RWPE2 (cell line): ENCODE measurements around the gene SMPDL3A.

ENCODE experiments used
- ATAC-seq: fragments of 200-7000 bp; cut with Tn5 transposase; 3 replicates; pipeline ENCODE4 v1.9.1; 2021; ENCODE audit warnings: low read depth
- DNase-seq: peaks from one replicate; pipeline ENCODE4 v3.0.0-alpha.2; 2020; ENCODE audit warnings: low spot score
- H3K27ac ChIP-seq: fragments of 450-650 bp; 2 replicates; pipeline ENCODE4 v1.5.1; 2017; ENCODE audit warnings: mild to moderate bottlenecking; ENCODE audit not compliant: poor library complexity, severe bottlenecking
- H3K27me3 ChIP-seq: fragments of 250-450 bp; sonication (Bioruptor Pico); 2 replicates; pipeline ENCODE4 v1.5.1; 2021; ENCODE audit warnings: mild to moderate bottlenecking, moderate library complexity; ENCODE audit not compliant: insufficient read depth, poor library complexity, severe bottlenecking
- H3K36me3 ChIP-seq: fragments of 250-450 bp; sonication (Bioruptor Pico); 2 replicates; pipeline ENCODE4 v1.5.1; 2020; ENCODE audit warnings: low read depth, mild to moderate bottlenecking, moderate library complexity
- H3K4me1 ChIP-seq: fragments of 250-450 bp; sonication (Bioruptor Pico); 2 replicates; pipeline ENCODE4 v1.5.1; 2021; ENCODE audit warnings: mild to moderate bottlenecking, moderate library complexity; ENCODE audit not compliant: insufficient read depth, poor library complexity, severe bottlenecking
- H3K4me3 ChIP-seq: fragments of 250-450 bp; sonication (Bioruptor Pico); 2 replicates; pipeline ENCODE4 v1.5.1; 2021; ENCODE audit warnings: mild to moderate bottlenecking, moderate library complexity; ENCODE audit not compliant: severe bottlenecking
- H3K9me3 ChIP-seq: fragments of 250-450 bp; sonication (Bioruptor Pico); 2 replicates; pipeline ENCODE4 v1.5.1; 2021; ENCODE audit warnings: mild to moderate bottlenecking, moderate library complexity; ENCODE audit not compliant: severe bottlenecking
- TF ChIP-seq, protein P1 (sequence below): fragments of 450-650 bp; IDR thresholded peaks from one replicate; pipeline ENCODE4 v1.5.1; 2017; ENCODE audit warnings: mild to moderate bottlenecking, moderate library complexity; ENCODE audit not compliant: poor library complexity, severe bottlenecking

The SMPDL3A gene

DNA sequence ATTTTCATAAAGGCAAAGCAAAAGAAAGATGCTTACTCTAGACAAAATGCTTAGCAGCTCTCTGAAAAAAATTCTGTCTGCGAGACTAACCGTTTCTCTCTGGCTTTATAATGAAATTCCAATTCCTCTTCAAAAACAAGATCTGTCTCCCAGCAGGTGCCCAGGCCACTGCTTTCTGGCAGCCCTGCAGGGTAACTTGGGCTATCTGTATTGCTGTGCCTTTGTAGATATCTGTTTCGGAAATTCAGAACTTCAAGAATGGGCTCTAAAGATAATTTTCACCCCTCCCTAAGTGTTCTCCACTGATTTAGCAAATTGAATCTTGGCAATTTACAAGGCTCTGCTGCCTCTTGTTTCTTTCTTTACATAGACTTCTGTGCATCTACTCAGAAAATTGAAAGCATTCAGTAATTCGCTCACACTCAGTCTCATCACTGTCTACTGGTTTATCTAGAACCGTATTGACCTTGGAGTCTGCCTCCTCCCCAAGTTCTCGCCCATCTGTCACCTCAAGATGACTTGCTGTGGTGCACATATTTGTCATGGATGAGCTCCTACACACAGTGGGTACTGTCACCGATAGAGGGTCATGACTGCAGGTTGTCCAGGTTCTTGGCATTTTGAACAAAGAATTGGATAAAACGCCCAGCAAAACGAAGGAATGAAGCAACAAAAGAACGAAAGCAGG is 35.9 kb upstream of the SMPDL3A start:
- TF ChIP-seq, protein P1, sequence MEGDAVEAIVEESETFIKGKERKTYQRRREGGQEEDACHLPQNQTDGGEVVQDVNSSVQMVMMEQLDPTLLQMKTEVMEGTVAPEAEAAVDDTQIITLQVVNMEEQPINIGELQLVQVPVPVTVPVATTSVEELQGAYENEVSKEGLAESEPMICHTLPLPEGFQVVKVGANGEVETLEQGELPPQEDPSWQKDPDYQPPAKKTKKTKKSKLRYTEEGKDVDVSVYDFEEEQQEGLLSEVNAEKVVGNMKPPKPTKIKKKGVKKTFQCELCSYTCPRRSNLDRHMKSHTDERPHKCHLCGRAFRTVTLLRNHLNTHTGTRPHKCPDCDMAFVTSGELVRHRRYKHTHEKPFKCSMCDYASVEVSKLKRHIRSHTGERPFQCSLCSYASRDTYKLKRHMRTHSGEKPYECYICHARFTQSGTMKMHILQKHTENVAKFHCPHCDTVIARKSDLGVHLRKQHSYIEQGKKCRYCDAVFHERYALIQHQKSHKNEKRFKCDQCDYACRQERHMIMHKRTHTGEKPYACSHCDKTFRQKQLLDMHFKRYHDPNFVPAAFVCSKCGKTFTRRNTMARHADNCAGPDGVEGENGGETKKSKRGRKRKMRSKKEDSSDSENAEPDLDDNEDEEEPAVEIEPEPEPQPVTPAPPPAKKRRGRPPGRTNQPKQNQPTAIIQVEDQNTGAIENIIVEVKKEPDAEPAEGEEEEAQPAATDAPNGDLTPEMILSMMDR: no peak
- Histone ChIP-seq H3K9me3 (no peaks in the 10 kb centered on the region), H3K36me3 (no peaks in the 10 kb centered on the region), H3K27me3 (no peaks in the 10 kb centered on the region), H3K4me1 (no peaks in the 10 kb centered on the region), H3K4me3 (no peak overlapping the region), H3K27ac (no peak overlapping the region)
- no peak for DNase-seq
- no peak for ATAC-seq

DNA sequence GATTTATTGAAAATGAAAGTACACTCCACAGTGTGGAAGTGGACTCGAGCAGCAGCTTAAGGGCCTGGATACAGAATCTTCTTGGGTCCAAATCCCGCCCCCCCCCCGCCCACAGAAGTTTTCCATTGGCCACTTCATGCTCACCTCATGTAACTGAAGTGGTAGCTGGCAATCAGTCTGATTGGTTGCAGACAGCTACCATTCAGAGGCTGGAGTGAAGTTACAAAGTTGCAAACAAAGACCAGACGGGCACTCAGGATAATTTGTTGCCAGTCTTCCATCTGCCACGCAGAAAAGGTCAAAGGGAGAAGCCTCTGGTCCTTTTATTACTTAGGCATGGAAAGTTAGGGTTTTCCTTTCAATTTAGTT is 35.4 kb upstream of the SMPDL3A start:
- DNase-seq (no peak), ATAC-seq (no peak)
- Histone ChIP-seq H3K27ac (no peak overlapping the region), H3K27me3 (no peaks in the 10 kb centered on the region), H3K9me3 (no peaks in the 10 kb centered on the region), H3K4me1 (no peaks in the 10 kb centered on the region), H3K36me3 (no peaks in the 10 kb centered on the region), H3K4me3 (no peak overlapping the region)
- TF ChIP-seq, protein P1: no peak

DNA sequence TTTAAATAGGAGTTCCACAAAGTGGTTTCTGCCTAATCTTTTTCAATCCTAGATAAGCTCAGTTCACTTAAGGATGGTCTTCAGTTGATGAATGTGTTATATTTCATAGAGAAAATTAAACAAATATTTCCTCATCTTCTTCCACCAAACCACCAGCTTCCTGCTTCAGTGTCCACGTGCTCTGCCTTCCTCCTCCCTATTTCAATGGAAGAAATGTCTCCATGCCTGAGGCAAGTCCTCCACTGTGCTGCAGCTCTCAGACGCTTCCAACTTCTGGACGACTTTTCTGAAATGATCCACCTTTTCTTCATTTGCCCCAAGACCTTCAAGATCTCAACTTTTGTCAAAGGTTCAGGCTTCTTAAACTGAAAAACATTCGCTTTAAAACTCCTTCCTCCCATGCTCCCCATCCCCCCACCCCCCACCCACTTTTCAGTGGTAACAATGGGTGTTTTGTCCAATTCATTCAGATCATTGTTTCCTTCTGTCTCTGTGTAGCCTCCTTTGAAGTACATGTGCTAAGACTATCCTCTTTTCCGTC is 34.8 kb upstream of the SMPDL3A start:
- TF ChIP-seq, protein P1: no peak
- H3K4me3 ChIP-seq: no peak overlapping the region
- H3K36me3 ChIP-seq: no peaks in the 10 kb centered on the region
- H3K27me3 ChIP-seq: no peaks in the 10 kb centered on the region
- no peak overlapping the region for H3K27ac ChIP-seq
- no peaks in the 10 kb centered on the region for H3K4me1 ChIP-seq
- ATAC-seq (no peak), DNase-seq (no peak)
- H3K9me3 ChIP-seq: no peaks in the 10 kb centered on the region

DNA sequence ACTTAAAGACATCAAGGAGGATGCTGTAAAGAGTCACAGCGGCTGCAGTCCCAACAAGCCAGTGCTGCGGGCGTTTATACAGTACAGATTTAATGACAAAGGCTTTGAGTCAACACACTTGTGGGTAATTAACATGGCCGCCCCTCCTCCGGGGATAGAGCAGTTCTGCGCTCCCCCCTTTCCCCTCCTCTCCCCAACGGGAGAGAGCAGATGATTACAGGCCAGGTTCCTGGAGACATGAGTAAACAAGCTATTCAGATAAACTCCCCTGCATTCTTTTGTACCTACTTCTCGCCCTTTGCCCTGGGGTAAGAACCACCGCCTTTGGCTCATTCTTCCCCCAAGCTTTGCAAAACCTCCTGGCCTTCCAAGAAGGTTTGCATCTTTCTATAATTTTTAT is 33.2 kb upstream of the SMPDL3A start:
- Histone ChIP-seq H3K27me3 (no peaks in the 10 kb centered on the region), H3K36me3 (no peaks in the 10 kb centered on the region), H3K27ac (no peak overlapping the region), H3K4me1 (no peaks in the 10 kb centered on the region), H3K4me3 (no peak overlapping the region), H3K9me3 (no peaks in the 10 kb centered on the region)
- no peak for ATAC-seq
- TF ChIP-seq, protein P1: no peak
- DNase-seq: no peak

DNA sequence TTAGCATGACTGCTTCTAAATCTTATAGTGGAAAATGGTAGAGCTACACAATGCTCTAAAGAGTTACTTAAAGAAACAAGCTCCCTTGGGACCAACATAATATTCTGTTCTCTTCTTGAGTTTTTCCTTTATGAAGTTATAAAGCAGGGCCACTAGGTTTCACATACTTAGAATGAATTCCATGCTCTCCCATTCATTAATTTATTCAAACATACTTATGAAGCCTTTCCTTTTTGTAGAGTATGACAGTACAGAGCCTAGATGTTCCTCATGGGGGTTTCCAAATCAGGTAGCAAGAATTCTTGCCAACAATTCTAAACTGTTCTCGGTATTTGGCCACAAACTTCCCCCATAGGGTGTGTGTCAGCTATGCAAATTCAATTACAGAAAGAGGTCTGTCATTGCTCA is 30.1 kb upstream of the SMPDL3A start:
- H3K4me1 ChIP-seq: no peaks in the 10 kb centered on the region
- DNase-seq (no peak), ATAC-seq (no peak)
- TF ChIP-seq, protein P1: no peak
- H3K36me3 ChIP-seq: no peaks in the 10 kb centered on the region
- no peak overlapping the region for H3K27ac ChIP-seq
- H3K27me3 ChIP-seq: no peaks in the 10 kb centered on the region
- no peak overlapping the region for H3K4me3 ChIP-seq
- H3K9me3 ChIP-seq: no peaks in the 10 kb centered on the region
